Measurements from ENCODE around the gene COX4I2. TPM values are rescaled to one million over a fixed set of nuclear protein-coding genes. Genes with fewer than 3 reads are reported as not detected.
A peak's percentile ranks its signal among the peaks of the same experiment; 100 is the strongest.

The COX4I2 gene
- total RNA-seq, 1 experiment from 2014 or later, result not detected

DNA sequence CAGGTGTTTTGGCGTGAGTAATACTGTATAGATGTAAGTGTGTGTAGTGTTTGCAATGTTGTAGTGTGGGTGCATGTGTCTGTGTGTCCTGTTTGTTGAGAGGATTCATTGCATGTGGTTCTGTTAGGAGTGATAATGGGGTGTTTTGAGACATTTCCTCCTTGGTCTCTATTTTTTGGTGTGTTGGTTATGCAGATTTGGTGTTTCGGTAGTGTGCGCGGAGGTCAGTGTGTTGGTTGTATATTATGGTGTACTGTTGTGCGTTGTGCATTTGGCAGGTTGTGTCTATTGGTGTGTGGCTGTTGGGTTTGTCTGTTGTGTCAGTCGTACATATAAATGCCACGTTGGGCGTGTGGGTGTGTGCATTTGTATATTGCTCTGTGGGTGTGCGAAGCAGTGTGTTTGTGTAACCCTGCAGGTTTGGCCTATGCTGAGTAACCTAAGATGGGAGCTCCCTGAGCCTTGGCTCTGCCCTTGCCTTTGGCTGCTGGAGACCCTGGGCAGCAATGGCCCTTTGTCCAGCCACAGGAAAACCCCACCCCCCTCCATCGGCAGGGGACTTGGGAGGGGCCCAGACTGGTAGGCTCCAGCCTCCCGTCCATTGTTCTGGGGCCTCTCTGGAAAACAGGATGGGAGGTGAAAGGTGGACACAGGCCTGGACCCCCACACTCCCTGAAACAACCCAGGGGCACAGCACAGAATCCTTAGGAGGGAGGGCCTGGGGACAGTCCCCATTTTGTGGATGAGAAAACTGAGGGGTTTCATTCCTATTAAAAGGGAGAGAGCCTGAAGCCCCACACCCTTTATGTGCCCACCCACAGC, 42.9 kb upstream of the COX4I2 start:
- TF ChIP-seq REST (IDR thresholded peaks at IDR 0.05; ENCODE audit: insufficient read depth in 1 of 2, low read depth in 2 of 2, low read length in 1 of 2), result no peak
- TF ChIP-seq, protein P1, sequence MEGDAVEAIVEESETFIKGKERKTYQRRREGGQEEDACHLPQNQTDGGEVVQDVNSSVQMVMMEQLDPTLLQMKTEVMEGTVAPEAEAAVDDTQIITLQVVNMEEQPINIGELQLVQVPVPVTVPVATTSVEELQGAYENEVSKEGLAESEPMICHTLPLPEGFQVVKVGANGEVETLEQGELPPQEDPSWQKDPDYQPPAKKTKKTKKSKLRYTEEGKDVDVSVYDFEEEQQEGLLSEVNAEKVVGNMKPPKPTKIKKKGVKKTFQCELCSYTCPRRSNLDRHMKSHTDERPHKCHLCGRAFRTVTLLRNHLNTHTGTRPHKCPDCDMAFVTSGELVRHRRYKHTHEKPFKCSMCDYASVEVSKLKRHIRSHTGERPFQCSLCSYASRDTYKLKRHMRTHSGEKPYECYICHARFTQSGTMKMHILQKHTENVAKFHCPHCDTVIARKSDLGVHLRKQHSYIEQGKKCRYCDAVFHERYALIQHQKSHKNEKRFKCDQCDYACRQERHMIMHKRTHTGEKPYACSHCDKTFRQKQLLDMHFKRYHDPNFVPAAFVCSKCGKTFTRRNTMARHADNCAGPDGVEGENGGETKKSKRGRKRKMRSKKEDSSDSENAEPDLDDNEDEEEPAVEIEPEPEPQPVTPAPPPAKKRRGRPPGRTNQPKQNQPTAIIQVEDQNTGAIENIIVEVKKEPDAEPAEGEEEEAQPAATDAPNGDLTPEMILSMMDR (IDR thresholded peaks at IDR 0.05), result no peak
- TF ChIP-seq TCF7L2 (IDR thresholded peaks at IDR 0.05; ENCODE audit: low read depth, low read length), result no peak
- no peak for TF ChIP-seq POLR2AphosphoS5 (IDR thresholded peaks at IDR 0.05; ENCODE audit: low read depth, low read length)
- no peak for TF ChIP-seq SIN3A (IDR thresholded peaks at IDR 0.05; ENCODE audit: borderline replicate concordance, insufficient read depth, low read depth, low read length)
- Histone ChIP-seq H3K27me3 (ENCODE audit: control insufficient read depth, insufficient read depth, low read length) (no peaks in the 10 kb centered on the region), H3K4me1 (ENCODE audit: control insufficient read depth, insufficient read depth, low read length) (peaks cover 51% of the 10 kb centered on the region), H3K36me3 (ENCODE audit: control insufficient read depth, insufficient read depth, low read length) (no peaks in the 10 kb centered on the region), H3K4me3 (ENCODE audit: low read depth in 2 of 2, low read length in 2 of 2) (peak overlapping the region; percentile 48 to 73), H3K27ac (ENCODE audit: low read length) (peak overlapping the region; percentile 97), H3K9me3 (ENCODE audit: control insufficient read depth, insufficient read depth, low read depth, low read length) (no peaks in the 10 kb centered on the region)
- in situ Hi-C loops (cut with HindIII; ENCODE audit: low pct_unique_long_range_greater_than_20kb, low sequenced_read_pairs), result no loop called here
- intact Hi-C loops (cut with micrococcal nuclease; ENCODE audit: unreplicated experiment), result no loop called here
- ChIA-PET POLR2A (interaction anchor here (2.6 to 2.7 kb wide), 2 partner anchors 10 to 22 kb away, joined by 35 to 39 read pairs; partner anchors contain the start of gene ID1), CTCF (interaction anchor here (0.8 to 1.7 kb wide), 2 partner anchors 18 to 25 kb away, joined by 3 to 26 read pairs; no protein-coding TSS in a partner anchor)
- TSS peak; percentile 89 for BruUV-seq (replicated peaks)
- DNase-seq (ENCODE audit: low read depth, low spot score) (no peak), ATAC-seq (peak; percentile 32)

DNA sequence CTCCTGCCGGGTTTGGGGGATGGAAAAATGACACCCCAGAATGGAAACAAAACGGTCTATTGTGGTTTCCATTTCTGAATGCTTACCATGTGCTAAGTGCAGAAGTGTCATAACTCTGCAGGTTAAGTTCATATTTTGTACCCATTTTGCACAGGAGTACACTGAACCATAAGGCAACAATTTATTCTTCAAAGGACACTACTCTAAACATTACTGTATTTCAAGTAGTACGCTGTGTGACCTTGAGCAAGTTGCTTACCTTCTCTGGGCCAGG, 42.4 kb upstream of the COX4I2 start:
- Histone ChIP-seq H3K36me3 (ENCODE audit: control insufficient read depth, insufficient read depth, low read length) (no peaks in the 10 kb centered on the region), H3K27ac (ENCODE audit: low read length) (peak overlapping the region; percentile 97), H3K4me3 (ENCODE audit: low read depth in 2 of 2, low read length in 2 of 2) (peak overlapping the region; percentile 48 to 73), H3K4me1 (ENCODE audit: control insufficient read depth, insufficient read depth, low read length) (peaks cover 51% of the 10 kb centered on the region), H3K9me3 (ENCODE audit: control insufficient read depth, insufficient read depth, low read depth, low read length) (no peaks in the 10 kb centered on the region), H3K27me3 (ENCODE audit: control insufficient read depth, insufficient read depth, low read length) (no peaks in the 10 kb centered on the region)
- ATAC-seq (no peak), DNase-seq (ENCODE audit: low read depth, low spot score) (no peak)
- CTCF ChIA-PET, result interaction anchor here (0.8 to 2.1 kb wide), 5 partner anchors 17 to 33 kb away, joined by 3 to 26 read pairs (median 10); no protein-coding TSS in a partner anchor
- POLR2A ChIA-PET, result interaction anchor here (0.6 to 2.7 kb wide), 4 partner anchors 10 to 128 kb away, joined by 3 to 39 read pairs (median 25); partner anchors contain the start of gene ID1
- BruUV-seq (replicated peaks), result no TSS peak
- intact Hi-C loops (cut with micrococcal nuclease; ENCODE audit: unreplicated experiment), result no loop called here
- in situ Hi-C loops (cut with HindIII; ENCODE audit: low pct_unique_long_range_greater_than_20kb, low sequenced_read_pairs), result no loop called here
- TF ChIP-seq SIN3A (IDR thresholded peaks at IDR 0.05; ENCODE audit: borderline replicate concordance, insufficient read depth, low read depth, low read length) (no peak), POLR2AphosphoS5 (IDR thresholded peaks at IDR 0.05; ENCODE audit: low read depth, low read length) (no peak), TCF7L2 (IDR thresholded peaks at IDR 0.05; ENCODE audit: low read depth, low read length) (no peak; the same call in 1 of the 2 replicates), REST (IDR thresholded peaks at IDR 0.05; ENCODE audit: insufficient read depth in 1 of 2, low read depth in 2 of 2, low read length in 1 of 2) (no peak)
- TF ChIP-seq, protein P1 (IDR thresholded peaks at IDR 0.05), result no peak

Data from Panc1 (cell line).